OCI-LY3 (cell line): ENCODE measurements around the gene BICDL1.

Source experiments
- CTCF ChIP-seq: fragments of 200-600, 300-600 bp; sonication (generic); IDR thresholded peaks from 2 replicates; pipeline ENCODE4 v1.5.1; 2014; ENCODE audit warnings: antibody characterized with exemption, low read length, low read depth
- EZH2phosphoT487 ChIP-seq: fragments of 200-600 bp; shearing (Covaris generic); IDR thresholded peaks from 2 replicates; pipeline ENCODE4 v1.6.1; 2018; ENCODE audit warnings: antibody characterized with exemption, mixed run types, low read depth

- TF ChIP-seq EZH2phosphoT487 (no peak), CTCF (no peak)
These were observed 130.4 kb downstream of the BICDL1 start for GRCh38 chr12:120119271-120119973.
